Large intestine (tissue), 3 donors: ENCODE results near the gene ATP2C2. TPM values are rescaled to one million over a fixed set of nuclear protein-coding genes. Genes with fewer than 3 reads are reported as not detected.

Experiments
- DNase-seq, 2 donors: peaks; one replicate each; pipeline versions ENCODE4 v3.0.0 to v3.0.0-alpha.2; 2013
- H3K27ac ChIP-seq: one replicate; pipeline ENCODE4 v1.5.1; 2013; ENCODE audit warnings: low read length
- H3K27me3 ChIP-seq: 2 replicates; pipeline ENCODE4 v1.6.1; 2013; ENCODE audit warnings: low read length; ENCODE audit not compliant: control insufficient read depth, insufficient read depth
- H3K36me3 ChIP-seq: 2 replicates; pipeline ENCODE4 v1.6.1; 2013; ENCODE audit warnings: low read length; ENCODE audit not compliant: control insufficient read depth, insufficient read depth
- H3K4me1 ChIP-seq: one replicate; pipeline ENCODE4 v1.6.1; 2013; ENCODE audit warnings: low read length; ENCODE audit not compliant: control insufficient read depth, insufficient read depth
- H3K4me3 ChIP-seq: one replicate; pipeline ENCODE4 v1.5.1; 2013; ENCODE audit warnings: low read length
- H3K9me3 ChIP-seq: one replicate; pipeline ENCODE4 v1.6.1; 2013; ENCODE audit warnings: mild to moderate bottlenecking, low read depth, low read length, moderate library complexity; ENCODE audit not compliant: control insufficient read depth
- WGBS: methylation state at CpG from one replicate; pipeline ENCODE4 v1.1.5; 2013; ENCODE audit warnings: low lambda C conversion rate; ENCODE audit not compliant: insufficient coverage; 5-methylcytosine and 5-hydroxymethylcytosine counted together
- polyA plus RNA-seq: library from polyadenylated mRNA; unstranded; fragments of 120-200 nt; gene quantifications from one replicate; pipeline ENCODE4 v1.2.1, GENCODE V29; 2013

ATP2C2 gene
- polyA plus RNA-seq, 1 donor: 17.4 TPM

- no peak for DNase-seq
- Histone ChIP-seq H3K9me3 (no peaks in the 10 kb centered on the region), H3K27me3 (no peaks in the 10 kb centered on the region), H3K4me3 (no peak overlapping the region), H3K36me3 (no peaks in the 10 kb centered on the region), H3K27ac (no peak overlapping the region), H3K4me1 (no peaks in the 10 kb centered on the region)
- no CpG with 5 or more reads among the region's 2 CpGs for WGBS
Observed at GRCh38 chr16:84408856-84409255, 40.5 kb downstream of the ATP2C2 start.

DNA sequence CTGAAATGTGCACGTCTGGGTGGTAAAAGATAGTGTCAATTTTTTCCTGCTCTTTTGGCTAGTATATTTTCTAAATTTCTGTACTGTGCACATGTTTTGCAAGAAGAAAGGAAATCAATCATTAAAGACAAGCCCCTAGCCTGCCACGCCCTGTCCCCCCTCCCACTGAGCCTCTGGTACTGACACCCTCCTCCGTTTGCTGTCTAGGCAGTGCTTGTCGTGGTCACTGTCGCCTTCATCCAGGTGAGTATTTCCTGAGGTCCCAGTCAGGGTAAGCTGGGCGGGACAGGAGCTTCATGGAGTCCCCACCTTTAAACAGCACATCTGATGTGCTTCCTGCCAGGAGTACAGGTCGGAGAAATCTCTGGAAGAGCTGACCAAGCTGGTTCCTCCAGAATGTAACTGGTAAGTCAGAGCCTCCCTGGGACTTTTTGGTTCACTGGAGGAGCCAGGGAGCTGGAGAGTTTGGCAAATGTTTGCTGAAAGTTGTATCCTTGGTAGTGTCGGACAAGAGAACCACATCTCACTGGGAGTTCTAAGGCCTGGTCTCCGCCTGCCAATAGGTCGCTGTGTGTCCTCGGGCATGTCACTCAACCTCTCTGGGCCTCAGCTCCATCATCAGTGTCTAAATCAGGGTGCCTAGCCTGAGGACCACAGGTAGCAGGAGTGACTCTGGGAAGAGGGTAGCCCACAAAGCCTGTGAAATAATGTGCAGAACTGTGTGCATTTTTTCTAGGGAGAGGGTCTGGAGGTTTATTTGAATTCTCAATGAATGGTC, 42.2 kb downstream of the ATP2C2 start:
- H3K36me3 ChIP-seq: no peaks in the 10 kb centered on the region
- no peak for DNase-seq
- no peak overlapping the region for H3K27ac ChIP-seq
- WGBS: no CpG with 5 or more reads among the region's 11 CpGs
- H3K4me3 ChIP-seq: no peak overlapping the region
- no peaks in the 10 kb centered on the region for H3K27me3 ChIP-seq
- H3K9me3 ChIP-seq: no peaks in the 10 kb centered on the region
- no peaks in the 10 kb centered on the region for H3K4me1 ChIP-seq

- Histone ChIP-seq H3K36me3 (no peaks in the 10 kb centered on the region), H3K4me3 (no peak overlapping the region), H3K27ac (no peak overlapping the region), H3K27me3 (no peaks in the 10 kb centered on the region), H3K9me3 (no peaks in the 10 kb centered on the region), H3K4me1 (no peaks in the 10 kb centered on the region)
- no peak for DNase-seq
- 83% methylated on average over 1 of the region's 2 CpGs for WGBS
Observed at GRCh38 chr16:84411768-84412167, 43.4 kb downstream of the ATP2C2 start.

DNA sequence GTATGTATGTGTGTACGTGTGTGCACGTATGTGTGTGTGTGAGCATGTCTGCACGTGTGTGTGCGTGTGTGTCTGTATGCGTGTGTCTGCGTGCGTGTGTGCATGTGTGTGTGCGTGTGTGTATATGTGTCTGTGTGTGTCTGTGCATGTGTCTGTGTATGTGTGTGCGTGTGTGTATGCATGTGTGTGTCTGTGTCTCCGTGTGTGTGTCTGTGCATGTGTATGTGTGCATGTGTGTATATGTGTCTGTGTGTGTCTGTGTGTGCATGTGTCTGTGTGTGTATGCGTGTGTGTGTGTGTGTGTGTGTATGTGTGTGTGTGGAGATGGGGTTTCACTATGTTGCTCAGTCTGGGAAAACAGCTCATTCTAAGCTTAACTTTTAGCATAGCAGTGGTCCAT, 43.9 kb downstream of the ATP2C2 start:
- Histone ChIP-seq H3K4me1 (no peaks in the 10 kb centered on the region), H3K27me3 (no peaks in the 10 kb centered on the region), H3K36me3 (no peaks in the 10 kb centered on the region), H3K27ac (no peak overlapping the region), H3K9me3 (no peaks in the 10 kb centered on the region), H3K4me3 (no peak overlapping the region)
- DNase-seq: no peak
- whole genome bisulfite sequencing: no CpG with 5 or more reads among the region's 11 CpGs

- H3K27ac ChIP-seq: no peak overlapping the region
- WGBS: 90% methylated on average over 2 of the region's 22 CpGs
- no peak overlapping the region for H3K4me3 ChIP-seq
- no peaks in the 10 kb centered on the region for H3K4me1 ChIP-seq
- H3K27me3 ChIP-seq: no peaks in the 10 kb centered on the region
- no peaks in the 10 kb centered on the region for H3K36me3 ChIP-seq
- no peaks in the 10 kb centered on the region for H3K9me3 ChIP-seq
- DNase-seq: no peak
Observed at GRCh38 chr16:84413244-84414004, 45.1 kb downstream of the ATP2C2 start.

GRCh38 chr16:84414789-84415326, 46.5 kb downstream of the ATP2C2 start:
- H3K4me1 ChIP-seq: no peaks in the 10 kb centered on the region
- no CpG with 5 or more reads among the region's 12 CpGs for WGBS

GRCh38 chr16:84416407-84417321, 48.3 kb downstream of the ATP2C2 start:
- Histone ChIP-seq H3K4me1 (no peaks in the 10 kb centered on the region), H3K27me3 (no peaks in the 10 kb centered on the region), H3K4me3 (no peak overlapping the region), H3K9me3 (no peaks in the 10 kb centered on the region), H3K36me3 (no peaks in the 10 kb centered on the region), H3K27ac (no peak overlapping the region)
- DNase-seq: no peak
- no CpG with 5 or more reads among the region's 20 CpGs for WGBS

More at GRCh38 chr16:84414789-84415326, 46.5 kb downstream of the ATP2C2 start:
- no peaks in the 10 kb centered on the region for H3K27me3 ChIP-seq
- no peaks in the 10 kb centered on the region for H3K9me3 ChIP-seq
- H3K27ac ChIP-seq: no peak overlapping the region
- H3K4me3 ChIP-seq: no peak overlapping the region
- H3K36me3 ChIP-seq: no peaks in the 10 kb centered on the region
- DNase-seq: no peak

DNA sequence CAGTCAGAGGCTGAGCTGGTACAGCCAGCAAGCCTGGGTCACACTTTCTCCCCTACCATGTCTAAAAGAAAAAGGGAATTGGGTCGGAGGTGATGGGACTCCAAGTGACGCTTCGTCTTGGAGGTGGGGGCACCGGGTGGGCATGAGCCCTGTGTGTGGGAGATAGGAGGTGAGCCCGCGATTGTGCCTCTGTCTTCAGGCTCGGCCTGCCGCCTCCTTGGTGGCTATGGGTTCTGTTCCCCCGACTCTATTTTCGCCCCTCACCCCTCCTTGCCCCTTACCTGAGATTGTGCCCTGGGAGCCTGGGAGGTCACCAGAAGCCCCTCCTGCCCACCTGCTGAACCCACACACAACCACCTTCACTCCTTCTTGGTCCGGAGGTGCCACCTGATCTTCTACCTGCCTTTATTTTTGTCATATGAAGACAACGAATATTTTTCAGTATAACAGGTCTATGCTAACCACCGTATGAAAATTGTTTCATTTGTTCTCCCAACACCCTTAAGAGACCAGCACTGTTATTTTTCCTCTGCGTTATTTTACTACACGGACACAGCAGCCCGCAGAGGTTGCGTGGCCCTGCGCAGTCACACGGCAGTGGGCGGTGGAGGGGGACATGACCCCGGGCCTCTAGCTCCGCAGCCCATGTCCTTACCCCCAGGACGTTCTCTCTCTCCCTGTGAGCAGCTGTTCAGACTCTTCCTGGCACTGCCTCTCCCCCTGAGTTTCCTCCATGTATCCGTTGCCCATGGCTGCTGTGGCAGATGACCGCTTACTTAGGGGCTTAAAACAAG, 49.9 kb downstream of the ATP2C2 start:
- Histone ChIP-seq H3K9me3 (no peaks in the 10 kb centered on the region), H3K36me3 (peaks cover 4% of the 10 kb centered on the region), H3K27me3 (no peaks in the 10 kb centered on the region), H3K4me3 (no peak overlapping the region), H3K27ac (no peak overlapping the region), H3K4me1 (no peaks in the 10 kb centered on the region)
- DNase-seq: no peak
- 96% methylated on average over 3 of the region's 25 CpGs for WGBS

DNA sequence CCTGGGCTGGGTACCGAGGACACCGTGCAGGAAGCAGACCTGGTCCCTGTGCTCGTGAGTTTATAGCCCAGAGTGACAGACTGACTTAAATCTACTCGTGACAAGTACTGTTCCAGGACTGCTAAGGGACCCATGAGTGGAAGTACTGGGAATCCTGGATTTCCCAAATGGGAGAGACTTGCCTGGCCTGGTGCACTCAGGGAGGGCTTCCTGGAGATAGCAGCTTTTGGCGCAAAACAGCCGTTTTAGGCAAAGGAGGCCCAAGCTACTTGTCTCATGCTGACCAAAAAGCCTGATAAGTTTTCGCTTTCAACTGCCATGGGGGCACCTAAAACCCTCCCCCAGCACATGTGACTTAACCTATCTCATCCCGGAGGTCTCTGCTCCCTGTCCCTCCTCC, 51.4 kb downstream of the ATP2C2 start:
- Histone ChIP-seq H3K27me3 (no peaks in the 10 kb centered on the region), H3K9me3 (no peaks in the 10 kb centered on the region), H3K4me1 (no peaks in the 10 kb centered on the region), H3K36me3 (peaks cover 6% of the 10 kb centered on the region), H3K27ac (no peak overlapping the region), H3K4me3 (no peak overlapping the region)
- DNase-seq: no peak
- no CpG with 5 or more reads among the region's 8 CpGs for whole genome bisulfite sequencing
